Liver (tissue), 9 donors: ENCODE results near the gene PPP4R3A. TPM values are rescaled to one million over a fixed set of nuclear protein-coding genes. Genes with fewer than 3 reads are reported as not detected.

ENCODE experiments used
- DNase-seq: peaks from one replicate; pipeline ENCODE4 v3.0.0-alpha.2; 2017; ENCODE audit warnings: low spot score
- H3K27ac ChIP-seq, 2 donors: one replicate each; pipeline ENCODE4 v1.7.0; 2013; ENCODE audit warnings: inconsistent platforms in 2 of 2, low read length in 2 of 2, control low read depth in 1 of 2, low read depth in 1 of 2, mild to moderate bottlenecking in 1 of 2
- H3K27me3 ChIP-seq, 4 donors: one replicate each; pipeline versions ENCODE4 v1.6.1 to v1.7.0; 2013; ENCODE audit warnings: low read length in 3 of 4, inconsistent platforms in 1 of 4, mild to moderate bottlenecking in 1 of 4, moderate library complexity in 1 of 4; ENCODE audit not compliant: control insufficient read depth in 4 of 4, insufficient read depth in 4 of 4
- H3K36me3 ChIP-seq, 4 donors: one replicate each; pipeline versions ENCODE4 v1.6.1 to v1.7.0; 2013; ENCODE audit warnings: low read length in 3 of 4, mild to moderate bottlenecking in 3 of 4, low read depth in 1 of 4, moderate library complexity in 1 of 4; ENCODE audit not compliant: control insufficient read depth in 4 of 4, insufficient read depth in 3 of 4
- H3K4me1 ChIP-seq, 4 donors: one replicate each; pipeline versions ENCODE4 v1.6.1 to v1.7.0; 2013; ENCODE audit warnings: low read length in 3 of 4, mild to moderate bottlenecking in 3 of 4, moderate library complexity in 1 of 4; ENCODE audit not compliant: control insufficient read depth in 4 of 4, insufficient read depth in 4 of 4
- H3K4me3 ChIP-seq, 3 donors: one replicate each; pipeline versions ENCODE4 v1.6.1 to v1.7.0; 2013; ENCODE audit warnings: low read length in 3 of 3, control low read depth in 1 of 3, low read depth in 1 of 3, mild to moderate bottlenecking in 1 of 3
- H3K9ac ChIP-seq, 2 donors: one replicate each; pipeline ENCODE4 v1.7.0; 2013; ENCODE audit warnings: low read length in 2 of 2, mild to moderate bottlenecking in 2 of 2, moderate library complexity in 2 of 2, control low read depth in 1 of 2, low read depth in 1 of 2
- H3K9me3 ChIP-seq, 4 donors: one replicate each; pipeline versions ENCODE4 v1.6.1 to v1.7.0; 2013; ENCODE audit warnings: low read length in 3 of 4; ENCODE audit not compliant: control insufficient read depth in 4 of 4
- ATF3 ChIP-seq: IDR thresholded peaks from 2 replicates; pipeline ENCODE4 v1.6.1; 2016; ENCODE audit warnings: antibody characterized with exemption
- CTCF ChIP-seq: fragments of 150-350 bp; IDR thresholded peaks from 2 replicates; pipeline ENCODE4 v1.5.1; 2017; ENCODE audit warnings: improper control_type of control experiment, low read depth, low read length; ENCODE audit not compliant: missing input control
- EGR1 ChIP-seq, 2 donors: IDR thresholded peaks; 2 replicates each; pipeline ENCODE4 v1.6.1; 2016 to 2018; ENCODE audit warnings: antibody characterized with exemption in 2 of 2, low read depth in 2 of 2
- FOXA1 ChIP-seq: IDR thresholded peaks from 2 replicates; pipeline ENCODE4 v1.6.1; 2016; ENCODE audit warnings: antibody characterized with exemption
- FOXA2 ChIP-seq: IDR thresholded peaks from 2 replicates; pipeline ENCODE4 v1.6.1; 2016; ENCODE audit warnings: antibody characterized with exemption
- GABPA ChIP-seq, 2 donors: IDR thresholded peaks in 1 of 2; conservative IDR thresholded peaks in 1 of 2; 2 replicates each; pipeline ENCODE4 v1.6.1; 2016; ENCODE audit warnings: antibody characterized with exemption in 2 of 2, mild to moderate bottlenecking in 1 of 2, moderate library complexity in 1 of 2
- HNF4A ChIP-seq, 2 donors: conservative IDR thresholded peaks; 2 replicates each; pipeline ENCODE4 v1.6.1; 2016; ENCODE audit warnings: antibody characterized with exemption in 2 of 2, mild to moderate bottlenecking in 2 of 2
- HNF4G ChIP-seq: IDR thresholded peaks from 2 replicates; pipeline ENCODE4 v1.6.1; 2016; ENCODE audit warnings: antibody characterized with exemption
- JUND ChIP-seq, 2 donors: IDR thresholded peaks; 2 replicates each; pipeline ENCODE4 v1.6.1; 2016; ENCODE audit warnings: antibody characterized with exemption in 2 of 2
- MAX ChIP-seq: IDR thresholded peaks from 2 replicates; pipeline ENCODE4 v1.6.1; 2016; ENCODE audit warnings: antibody characterized with exemption
- NR2F2 ChIP-seq: IDR thresholded peaks from 2 replicates; pipeline ENCODE4 v1.6.1; 2016; ENCODE audit warnings: antibody characterized with exemption
- RAD21 ChIP-seq, 2 donors: IDR thresholded peaks; 2 replicates each; pipeline ENCODE4 v1.6.1; 2016; ENCODE audit warnings: antibody characterized with exemption in 2 of 2, mild to moderate bottlenecking in 2 of 2
- REST ChIP-seq: IDR thresholded peaks from 2 replicates; pipeline ENCODE4 v1.6.1; 2016; ENCODE audit warnings: antibody characterized with exemption, mild to moderate bottlenecking
- RXRA ChIP-seq, 2 donors: IDR thresholded peaks; 2 replicates each; pipeline ENCODE4 v1.6.1; 2017 to 2018; ENCODE audit warnings: antibody characterized with exemption in 2 of 2, mild to moderate bottlenecking in 1 of 2
- SP1 ChIP-seq: IDR thresholded peaks from 2 replicates; pipeline ENCODE4 v1.6.1; 2018; ENCODE audit warnings: antibody characterized with exemption, mild to moderate bottlenecking
- TAF1 ChIP-seq: conservative IDR thresholded peaks from 2 replicates; pipeline ENCODE4 v1.6.1; 2016; ENCODE audit warnings: antibody characterized with exemption, mild to moderate bottlenecking
- YY1 ChIP-seq: IDR thresholded peaks from 2 replicates; pipeline ENCODE4 v1.6.1; 2016; ENCODE audit warnings: antibody characterized with exemption, mild to moderate bottlenecking
- ZBTB33 ChIP-seq: IDR thresholded peaks from 2 replicates; pipeline ENCODE4 v1.6.1; 2016; ENCODE audit warnings: antibody characterized with exemption
- WGBS: extraction: QIAGEN DNeasy Blood & Tissue Kit; methylation state at CpG from one replicate; pipeline ENCODE4 v1.1.7; 2013; 5-methylcytosine and 5-hydroxymethylcytosine counted together
- polyA plus RNA-seq, 2 donors: library from polyadenylated mRNA; stranded (reverse) in 1 of 2; unstranded in 1 of 2; fragments of 200-250 nt in 1 of 2; fragments of >200 nt in 1 of 2; fragmentation: Nextera tagmentation in 1 of 2; extraction: Ambion mirVana in 1 of 2; gene quantifications; one replicate each; pipeline versions ENCODE4 v1.2.1 to v1.2.3, GENCODE V29; 2013 to 2015
- total RNA-seq, 2 donors: library from RNA; depleted of rRNA; stranded (reverse); fragments of >200 nt; gene quantifications; one replicate each; pipeline ENCODE4 v1.2.3, GENCODE V29; 2014
- donor health status: healthy.
- donor health status: healthy.
- donor health status: healthy.
- donor health status: healthy.
- donor health status: healthy.

Gene PPP4R3A
- total and polyA plus RNA-seq, 4 donors: 18.7 to 63.3 (median 42.5) TPM

- H3K4me3 ChIP-seq: no peak overlapping the region
- H3K4me1 ChIP-seq: peaks cover 0 to 17% (median 14%) of the 10 kb centered on the region in 4 donors
- TF ChIP-seq NR2F2 (no peak), HNF4G (peak; percentile 82), FOXA1 (no peak), RXRA (IDR thresholded peaks at IDR 0.05) (peak; percentile 39 to 42), EGR1 (IDR thresholded peaks at IDR 0.05; ENCODE audit: low read depth in 2 of 2) (no peak), ATF3 (no peak), HNF4A (conservative IDR thresholded peaks at IDR 0.05) (peak; percentile 84 to 87), FOXA2 (no peak), TAF1 (no peak), YY1 (no peak), JUND (IDR thresholded peaks at IDR 0.05) (peak; percentile 16 to 21), SP1 (peak; percentile 75), MAX (no peak), CTCF (peak; percentile 1), GABPA (IDR thresholded peaks at IDR 0.05 in 1 of 2, conservative IDR thresholded peaks at IDR 0.05 in 1 of 2) (no peak), REST (no peak), ZBTB33 (no peak), RAD21 (IDR thresholded peaks at IDR 0.05) (peak; percentile 24 to 66)
- H3K36me3 ChIP-seq: no peaks in the 10 kb centered on the region
- H3K9ac ChIP-seq: no peak overlapping the region
- 72% methylated on average over 11 of the region's 11 CpGs for WGBS
- DNase-seq: peak; percentile 59
- H3K27ac ChIP-seq: no peak overlapping the region
- no peaks in the 10 kb centered on the region for H3K9me3 ChIP-seq
- no peaks in the 10 kb centered on the region for H3K27me3 ChIP-seq
These were observed 44.6 kb upstream of the PPP4R3A start for GRCh38 chr14:91554535-91555332.
